Measurements from ENCODE around the gene CDV3.

Gene CDV3

GRCh38 chr3:133583396-133583795, 9.9 kb downstream of the CDV3 start:
- TF ChIP-seq ZEB2 (tag by site-specific recombination; IDR thresholded peaks at IDR 0.05) (no peak), ZFP3 (tag by site-specific recombination; IDR thresholded peaks at IDR 0.05; ENCODE audit: low read depth) (no peak), ZNF664 (tag by site-specific recombination; IDR thresholded peaks at IDR 0.05) (no peak), ZNF175 (tag by site-specific recombination; IDR thresholded peaks at IDR 0.05) (no peak), ZSCAN30 (tag by site-specific recombination; IDR thresholded peaks at IDR 0.05) (no peak), GLI2 (tag by site-specific recombination; IDR thresholded peaks at IDR 0.05; ENCODE audit: borderline replicate concordance, low read depth) (no peak), ZNF280C (tag by site-specific recombination; IDR thresholded peaks at IDR 0.05) (no peak), ZNF48 (tag by site-specific recombination; IDR thresholded peaks at IDR 0.05) (no peak), ZBTB1 (tag by site-specific recombination; IDR thresholded peaks at IDR 0.05) (no peak), ATF2 (tag by site-specific recombination; IDR thresholded peaks at IDR 0.05; ENCODE audit: low read depth) (no peak), SP3 (tag by site-specific recombination; IDR thresholded peaks at IDR 0.05) (no peak), ZBTB7A (tag by site-specific recombination; IDR thresholded peaks at IDR 0.05; ENCODE audit: low read depth) (no peak), KLF7 (tag by site-specific recombination; IDR thresholded peaks at IDR 0.05; ENCODE audit: borderline replicate concordance) (no peak), ZNF529 (tag by site-specific recombination; IDR thresholded peaks at IDR 0.05; ENCODE audit: insufficient replicate concordance) (no peak), ZNF121 (tag by site-specific recombination; IDR thresholded peaks at IDR 0.05) (no peak), ZNF501 (tag by site-specific recombination; IDR thresholded peaks at IDR 0.05) (no peak), ZBTB10 (tag by site-specific recombination; IDR thresholded peaks at IDR 0.05) (no peak)
- TF ChIP-seq, protein P1, sequence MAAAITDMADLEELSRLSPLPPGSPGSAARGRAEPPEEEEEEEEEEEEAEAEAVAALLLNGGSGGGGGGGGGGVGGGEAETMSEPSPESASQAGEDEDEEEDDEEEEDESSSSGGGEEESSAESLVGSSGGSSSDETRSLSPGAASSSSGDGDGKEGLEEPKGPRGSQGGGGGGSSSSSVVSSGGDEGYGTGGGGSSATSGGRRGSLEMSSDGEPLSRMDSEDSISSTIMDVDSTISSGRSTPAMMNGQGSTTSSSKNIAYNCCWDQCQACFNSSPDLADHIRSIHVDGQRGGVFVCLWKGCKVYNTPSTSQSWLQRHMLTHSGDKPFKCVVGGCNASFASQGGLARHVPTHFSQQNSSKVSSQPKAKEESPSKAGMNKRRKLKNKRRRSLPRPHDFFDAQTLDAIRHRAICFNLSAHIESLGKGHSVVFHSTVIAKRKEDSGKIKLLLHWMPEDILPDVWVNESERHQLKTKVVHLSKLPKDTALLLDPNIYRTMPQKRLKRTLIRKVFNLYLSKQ (tag by site-specific recombination; IDR thresholded peaks at IDR 0.05; ENCODE audit: borderline replicate concordance) = no peak
- TF ChIP-seq, protein P2, sequence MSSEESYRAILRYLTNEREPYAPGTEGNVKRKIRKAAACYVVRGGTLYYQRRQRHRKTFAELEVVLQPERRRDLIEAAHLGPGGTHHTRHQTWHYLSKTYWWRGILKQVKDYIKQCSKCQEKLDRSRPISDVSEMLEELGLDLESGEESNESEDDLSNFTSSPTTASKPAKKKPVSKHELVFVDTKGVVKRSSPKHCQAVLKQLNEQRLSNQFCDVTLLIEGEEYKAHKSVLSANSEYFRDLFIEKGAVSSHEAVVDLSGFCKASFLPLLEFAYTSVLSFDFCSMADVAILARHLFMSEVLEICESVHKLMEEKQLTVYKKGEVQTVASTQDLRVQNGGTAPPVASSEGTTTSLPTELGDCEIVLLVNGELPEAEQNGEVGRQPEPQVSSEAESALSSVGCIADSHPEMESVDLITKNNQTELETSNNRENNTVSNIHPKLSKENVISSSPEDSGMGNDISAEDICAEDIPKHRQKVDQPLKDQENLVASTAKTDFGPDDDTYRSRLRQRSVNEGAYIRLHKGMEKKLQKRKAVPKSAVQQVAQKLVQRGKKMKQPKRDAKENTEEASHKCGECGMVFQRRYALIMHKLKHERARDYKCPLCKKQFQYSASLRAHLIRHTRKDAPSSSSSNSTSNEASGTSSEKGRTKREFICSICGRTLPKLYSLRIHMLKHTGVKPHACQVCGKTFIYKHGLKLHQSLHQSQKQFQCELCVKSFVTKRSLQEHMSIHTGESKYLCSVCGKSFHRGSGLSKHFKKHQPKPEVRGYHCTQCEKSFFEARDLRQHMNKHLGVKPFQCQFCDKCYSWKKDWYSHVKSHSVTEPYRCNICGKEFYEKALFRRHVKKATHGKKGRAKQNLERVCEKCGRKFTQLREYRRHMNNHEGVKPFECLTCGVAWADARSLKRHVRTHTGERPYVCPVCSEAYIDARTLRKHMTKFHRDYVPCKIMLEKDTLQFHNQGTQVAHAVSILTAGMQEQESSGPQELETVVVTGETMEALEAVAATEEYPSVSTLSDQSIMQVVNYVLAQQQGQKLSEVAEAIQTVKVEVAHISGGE (tag by site-specific recombination; conservative IDR thresholded peaks at IDR 0.05; ENCODE audit: low read depth) = no peak
- Histone ChIP-seq H3K9me3 (ENCODE audit: control insufficient read depth, insufficient read depth, low read depth, low read length) (no peaks in the 10 kb centered on the region), H3K27ac (ENCODE audit: extremely low read depth, low read depth, low read length) (no peak overlapping the region), H3K4me1 (ENCODE audit: control insufficient read depth, insufficient read depth, low read length) (no peaks in the 10 kb centered on the region), H3K36me3 (ENCODE audit: control insufficient read depth in 2 of 2, insufficient read depth in 1 of 2, low read length in 2 of 2) (peaks cover 48 to 92% of the 10 kb centered on the region in 2 experiments), H3K4me3 (ENCODE audit: low read depth, low read length) (no peak overlapping the region)
- CTCF ChIA-PET = no interaction called here
- POLR2A ChIA-PET = no interaction called here

All from HEK293 (cell line).